PC-9 (cell line): ENCODE results near the gene SPATA4. TPM values are rescaled to one million over a fixed set of nuclear protein-coding genes. Genes with fewer than 3 reads are reported as not detected.

Source experiments
- BruUV-seq: library from RNA; stranded (reverse); fragments of 400-500 nt; replicated peaks from 2 replicates; lab custom pipeline; 2021; lab: Mats Ljungman, UMichigan
- CTCF ChIA-PET: fragments of 300-600 bp; sonication (Branson Sonifier 250); formaldehyde crosslinking; loops from one replicate; lab custom pipeline; 2022; ENCODE audit warnings: antibody characterized with exemption; lab: Charles Lee
- POLR2A ChIA-PET: fragments of 300-600 bp; sonication (Branson Sonifier 250); formaldehyde crosslinking; loops from one replicate; lab custom pipeline; 2022; ENCODE audit warnings: antibody characterized with exemption; ENCODE audit not compliant: unreplicated experiment; lab: Charles Lee
- DNase-seq, 2 experiments: peaks; one replicate each; pipeline versions ENCODE4 v3.0.0 to v3.0.0-alpha.2; 2015 to 2022; ENCODE audit warnings: mixed read lengths in 1 of 2
- H2AFZ ChIP-seq: fragments of 200-600 bp; sonication (generic); 2 replicates; pipeline ENCODE4 v1.8.1; 2017; ENCODE audit warnings: antibody characterized with exemption
- H3F3A ChIP-seq: fragments of 200-600 bp; sonication (generic); 2 replicates; pipeline ENCODE4 v1.8.1; 2017; ENCODE audit warnings: antibody characterized with exemption, mild to moderate bottlenecking, low read depth; ENCODE audit not compliant: insufficient read depth
- H3K27ac ChIP-seq: fragments of 200-600 bp; sonication (generic); 2 replicates; pipeline ENCODE4 v1.6.1; 2016; ENCODE audit warnings: mixed run types
- H3K27me3 ChIP-seq: fragments of 200-600 bp; sonication (generic); 2 replicates; pipeline ENCODE4 v1.6.1; 2016; ENCODE audit warnings: low read depth, mixed run types; ENCODE audit not compliant: insufficient read depth
- H3K36me3 ChIP-seq: fragments of 200-600 bp; sonication (generic); 2 replicates; pipeline ENCODE4 v1.6.1; 2016; ENCODE audit warnings: low read depth, mixed run types
- H3K4me1 ChIP-seq: fragments of 200-600 bp; sonication (generic); replicated peaks from 2 replicates; pipeline ENCODE4 v1.6.1; 2016; ENCODE audit warnings: mixed run types; ENCODE audit not compliant: insufficient read depth
- H3K4me2 ChIP-seq: fragments of 200-600 bp; sonication (generic); 2 replicates; pipeline ENCODE4 v1.6.1; 2017; ENCODE audit warnings: mixed run types
- H3K4me3 ChIP-seq: fragments of 200-600 bp; sonication (generic); 2 replicates; pipeline ENCODE4 v1.6.1; 2016; ENCODE audit warnings: mixed run types
- H3K79me2 ChIP-seq: fragments of 200-600 bp; sonication (generic); 2 replicates; pipeline ENCODE4 v1.6.1; 2017; ENCODE audit warnings: low read depth, mixed run types
- H3K9me2 ChIP-seq: fragments of 200-600 bp; sonication (generic); 2 replicates; pipeline ENCODE4 v1.8.1; 2017; ENCODE audit warnings: mild to moderate bottlenecking; ENCODE audit not compliant: insufficient read depth
- H3K9me3 ChIP-seq: fragments of 200-600 bp; sonication (generic); 2 replicates; pipeline ENCODE4 v1.8.1; 2016; ENCODE audit warnings: low read depth; ENCODE audit not compliant: insufficient read depth
- H4K20me1 ChIP-seq: fragments of 200-600 bp; sonication (generic); 2 replicates; pipeline ENCODE4 v1.8.1; 2017; ENCODE audit not compliant: insufficient read depth
- CTCF ChIP-seq: fragments of 200-600 bp; sonication (generic); conservative IDR thresholded peaks from 2 replicates; pipeline ENCODE4 v1.6.1; 2017; ENCODE audit warnings: mixed run types, antibody characterized with exemption, mild to moderate bottlenecking, moderate library complexity
- EZH2 ChIP-seq: fragments of 200-600 bp; sonication (generic); IDR thresholded peaks from 2 replicates; pipeline ENCODE4 v1.8.0; 2017; ENCODE audit warnings: antibody characterized with exemption, low read depth
- intact Hi-C: fragments of 100-400 bp; cut with micrococcal nuclease; formaldehyde crosslinking; loops from one replicate; pipeline ENCODE4 v1.10.0; 2022; ENCODE audit not compliant: unreplicated experiment
- total RNA-seq: library from RNA; stranded (reverse); gene quantifications from 2 replicates; pipeline ENCODE4 v1.2.3, GENCODE V29; 2021

Gene SPATA4
- total RNA-seq, 1 experiment from 2014 or later = 1.1 TPM

GRCh38 chr4:176193126-176193525, 2.3 kb downstream of the SPATA4 start:
- intact Hi-C loops = no loop called here
- no peaks in the 10 kb centered on the region for H3K9me2 ChIP-seq
- no peaks in the 10 kb centered on the region for H3K36me3 ChIP-seq
- no TSS peak for BruUV-seq
- H3K27ac ChIP-seq = no peak overlapping the region
- H3K27me3 ChIP-seq = no peaks in the 10 kb centered on the region
- POLR2A ChIA-PET = no interaction called here
- TF ChIP-seq CTCF = no peak
- TF ChIP-seq EZH2 = no peak
- no peaks in the 10 kb centered on the region for H4K20me1 ChIP-seq
- H2AFZ ChIP-seq = no peak overlapping the region
- no peak overlapping the region for H3K4me3 ChIP-seq
- H3F3A ChIP-seq = no peaks in the 10 kb centered on the region
- no peaks in the 10 kb centered on the region for H3K79me2 ChIP-seq
- H3K4me2 ChIP-seq = no peak overlapping the region
- no peak for DNase-seq
- CTCF ChIA-PET = interaction anchor here (0.6 kb wide), 1 partner anchor 85 kb away, joined by 3 read pairs; no protein-coding TSS in a partner anchor
- no peaks in the 10 kb centered on the region for H3K9me3 ChIP-seq
- H3K4me1 ChIP-seq = 0 out of 2 replicates have a peak, but pooled peaks cover 5% of the 10 kb centered on the region

GRCh38 chr4:176191974-176192373, 3.4 kb downstream of the SPATA4 start:
- no peak overlapping the region for H3K4me3 ChIP-seq
- no peaks in the 10 kb centered on the region for H3K79me2 ChIP-seq
- ChIA-PET POLR2A (no interaction called here), CTCF (no interaction called here)
- no peak overlapping the region for H3K27ac ChIP-seq
- no peaks in the 10 kb centered on the region for H3K27me3 ChIP-seq
- no peaks in the 10 kb centered on the region for H4K20me1 ChIP-seq
- no peak overlapping the region for H2AFZ ChIP-seq
- H3F3A ChIP-seq = no peaks in the 10 kb centered on the region
- intact Hi-C loops = no loop called here
- DNase-seq = no peak
- no peaks in the 10 kb centered on the region for H3K9me3 ChIP-seq
- TF ChIP-seq EZH2 (no peak), CTCF (no peak; the same call in 1 of the 2 replicates)
- H3K4me2 ChIP-seq = no peak overlapping the region
- no peaks in the 10 kb centered on the region for H3K9me2 ChIP-seq
- 0 out of 2 replicates have a peak, but pooled peaks cover 5% of the 10 kb centered on the region for H3K4me1 ChIP-seq
- H3K36me3 ChIP-seq = no peaks in the 10 kb centered on the region
- no TSS peak for BruUV-seq

- intact Hi-C loops = no loop called here
Measured at GRCh38 chr4:176189891-176190795, 5.2 kb downstream of the SPATA4 start.

More at GRCh38 chr4:176189891-176190795, 5.2 kb downstream of the SPATA4 start:
- Histone ChIP-seq H3K27ac (no peak overlapping the region), H3F3A (no peaks in the 10 kb centered on the region), H2AFZ (no peak overlapping the region), H3K36me3 (no peaks in the 10 kb centered on the region), H3K79me2 (no peaks in the 10 kb centered on the region), H3K9me2 (no peaks in the 10 kb centered on the region), H3K4me3 (no peak overlapping the region), H3K4me1 (no peaks in the 10 kb centered on the region), H3K9me3 (no peaks in the 10 kb centered on the region), H3K27me3 (no peaks in the 10 kb centered on the region), H4K20me1 (no peaks in the 10 kb centered on the region), H3K4me2 (no peak overlapping the region)
- ChIA-PET CTCF (no interaction called here), POLR2A (no interaction called here)
- no peak for DNase-seq
- BruUV-seq = no TSS peak
- TF ChIP-seq EZH2 (no peak), CTCF (no peak)
